Astrocyte of the cerebellum (primary cell): ENCODE measurements around the gene DDX10.

Source experiments
- DNase-seq: peaks from one replicate; pipeline ENCODE4 v3.0.0-alpha.2; 2011; ENCODE audit warnings: low read depth
- H3K4me3 ChIP-seq: 2 replicates; pipeline ENCODE4 v1.5.1; 2011; ENCODE audit warnings: mild to moderate bottlenecking, low read depth, low read length, moderate library complexity
- in situ Hi-C: cut with HindIII; loops from 2 replicates; pipeline ENCODE4 v1.10.0; 2017; ENCODE audit warnings: low sequenced_read_pairs
- TF ChIP-seq, protein P1 (sequence below): IDR thresholded peaks from 2 replicates; pipeline ENCODE4 v1.5.1; 2012; ENCODE audit warnings: low read length, low read depth, moderate library complexity, mild to moderate bottlenecking; ENCODE audit errors: missing control alignments

DDX10 gene

DNA sequence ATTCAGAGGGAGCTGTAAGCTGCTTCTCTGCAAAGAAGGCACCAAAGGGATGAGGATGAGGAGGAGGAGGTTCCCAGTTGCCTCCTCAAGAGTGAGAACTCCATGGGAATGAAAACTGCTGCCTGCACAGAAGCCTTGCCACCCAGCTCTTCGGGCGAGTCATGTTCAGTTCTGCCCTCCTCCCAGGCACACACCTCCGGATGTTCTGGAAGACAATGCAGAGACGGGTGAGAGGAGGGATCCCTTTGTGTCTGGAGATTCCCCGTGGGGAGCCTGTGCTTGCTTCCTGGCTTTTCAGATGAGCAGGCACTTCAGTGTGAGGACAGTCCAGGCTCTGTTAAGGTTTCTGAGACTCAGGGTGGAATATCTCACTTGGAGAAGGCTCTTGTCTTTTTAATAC lies 295.6 kb downstream of the DDX10 start:
- H3K4me3 ChIP-seq, result no peak overlapping the region
- in situ Hi-C loops, result no loop called here
- no peak for DNase-seq
- TF ChIP-seq, protein P1, sequence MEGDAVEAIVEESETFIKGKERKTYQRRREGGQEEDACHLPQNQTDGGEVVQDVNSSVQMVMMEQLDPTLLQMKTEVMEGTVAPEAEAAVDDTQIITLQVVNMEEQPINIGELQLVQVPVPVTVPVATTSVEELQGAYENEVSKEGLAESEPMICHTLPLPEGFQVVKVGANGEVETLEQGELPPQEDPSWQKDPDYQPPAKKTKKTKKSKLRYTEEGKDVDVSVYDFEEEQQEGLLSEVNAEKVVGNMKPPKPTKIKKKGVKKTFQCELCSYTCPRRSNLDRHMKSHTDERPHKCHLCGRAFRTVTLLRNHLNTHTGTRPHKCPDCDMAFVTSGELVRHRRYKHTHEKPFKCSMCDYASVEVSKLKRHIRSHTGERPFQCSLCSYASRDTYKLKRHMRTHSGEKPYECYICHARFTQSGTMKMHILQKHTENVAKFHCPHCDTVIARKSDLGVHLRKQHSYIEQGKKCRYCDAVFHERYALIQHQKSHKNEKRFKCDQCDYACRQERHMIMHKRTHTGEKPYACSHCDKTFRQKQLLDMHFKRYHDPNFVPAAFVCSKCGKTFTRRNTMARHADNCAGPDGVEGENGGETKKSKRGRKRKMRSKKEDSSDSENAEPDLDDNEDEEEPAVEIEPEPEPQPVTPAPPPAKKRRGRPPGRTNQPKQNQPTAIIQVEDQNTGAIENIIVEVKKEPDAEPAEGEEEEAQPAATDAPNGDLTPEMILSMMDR, result no peak

DNA sequence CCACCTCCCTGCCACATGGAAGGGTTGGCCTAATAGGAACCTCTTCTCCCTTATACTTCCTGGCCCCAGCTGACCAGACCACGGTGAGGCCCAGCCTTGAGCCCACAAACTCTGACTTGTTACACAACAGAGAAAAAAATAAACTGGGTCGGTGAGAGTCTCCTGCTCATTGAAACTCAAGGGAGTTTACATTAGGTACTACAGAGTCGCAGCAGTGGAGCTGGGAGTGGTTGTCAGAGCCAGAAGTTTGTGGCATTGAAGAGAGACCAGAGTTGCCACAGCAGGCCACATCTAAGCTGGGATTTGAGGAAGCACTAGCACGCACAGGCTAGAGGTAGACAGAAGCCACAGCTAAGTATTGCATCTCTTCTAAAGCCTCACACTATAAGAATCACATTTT lies 296.2 kb downstream of the DDX10 start:
- in situ Hi-C loops, result no loop called here
- no peak for DNase-seq
- TF ChIP-seq, protein P1, result no peak
- H3K4me3 ChIP-seq, result no peak overlapping the region

DNA sequence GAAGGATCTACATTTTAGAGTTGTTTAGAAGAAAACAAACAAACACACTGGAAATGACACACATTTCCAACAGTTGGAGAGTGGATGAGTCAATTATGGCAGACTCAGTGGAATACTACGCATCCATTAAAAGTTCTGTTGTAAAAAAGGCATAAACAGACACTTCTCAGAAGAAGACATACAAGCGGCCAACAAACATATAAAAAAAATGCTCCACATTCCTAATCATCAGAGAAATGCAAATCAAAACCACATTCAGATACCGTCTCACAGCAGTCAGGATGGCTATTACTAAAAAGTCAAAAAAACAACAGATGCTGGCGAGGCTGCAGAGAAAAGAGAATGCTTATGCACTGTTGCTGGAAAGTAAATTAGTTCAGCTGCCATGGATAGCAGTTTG lies 298.2 kb downstream of the DDX10 start:
- TF ChIP-seq, protein P1, result no peak
- DNase-seq, result no peak
- H3K4me3 ChIP-seq, result no peak overlapping the region
- in situ Hi-C loops, result no loop called here

DNA sequence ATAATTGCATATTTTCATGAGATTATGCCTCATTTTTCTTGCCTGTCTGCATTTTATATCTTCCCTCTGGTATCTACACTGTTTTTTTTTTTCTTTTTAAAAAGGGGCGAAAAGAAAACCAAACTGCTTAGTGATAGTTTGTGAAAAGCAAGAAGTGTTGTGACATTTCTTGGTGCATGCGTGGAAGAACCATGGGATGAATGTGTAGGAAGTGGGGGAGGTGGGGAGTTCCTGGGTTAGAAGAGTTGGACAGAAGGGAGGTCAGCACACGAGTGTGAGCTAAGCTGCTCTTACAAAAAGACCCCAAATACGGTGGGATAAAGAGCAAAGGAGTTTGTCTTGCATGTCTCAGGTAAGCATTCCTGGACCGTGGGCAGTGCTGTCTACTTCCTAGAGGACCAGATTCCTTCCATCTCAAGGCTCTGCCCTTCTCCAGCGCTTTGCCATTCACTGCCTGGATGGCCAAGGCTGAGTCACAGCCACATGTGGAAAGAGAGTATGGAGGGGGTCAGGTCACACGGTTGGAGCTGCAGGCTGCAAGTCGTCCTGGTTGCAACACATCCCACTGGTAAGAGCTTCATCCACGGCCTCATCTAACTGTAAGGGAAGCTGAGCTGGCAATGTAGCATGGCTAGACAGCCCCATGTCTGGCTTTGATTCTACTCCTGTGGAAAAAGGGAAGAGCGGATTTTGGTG lies 300.6 kb downstream of the DDX10 start:
- TF ChIP-seq, protein P1, result no peak
- no peak for DNase-seq
- no peak overlapping the region for H3K4me3 ChIP-seq
- in situ Hi-C loops, result no loop called here

DNA sequence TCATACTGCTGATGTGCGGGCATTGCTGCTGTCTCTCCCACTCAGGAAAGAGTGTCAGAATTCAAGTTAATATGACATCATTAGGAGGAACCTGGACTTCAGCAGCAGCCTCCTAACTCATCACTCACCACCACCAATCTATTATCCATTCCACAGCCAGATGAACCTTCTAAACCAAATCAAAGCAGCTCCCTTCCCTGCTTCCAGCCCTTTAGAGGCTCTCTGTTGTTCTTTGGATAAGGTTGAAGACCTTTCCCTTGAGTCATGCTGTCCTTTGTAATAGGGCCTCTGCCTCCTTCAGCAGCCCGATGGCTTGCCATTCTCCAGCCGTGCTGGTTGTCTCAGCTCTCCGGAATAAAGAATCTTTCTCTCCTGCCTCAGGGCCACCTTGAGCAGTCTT lies 301.3 kb downstream of the DDX10 start:
- in situ Hi-C loops, result no loop called here
- H3K4me3 ChIP-seq, result no peak overlapping the region
- DNase-seq, result no peak
- TF ChIP-seq, protein P1, result no peak

DNA sequence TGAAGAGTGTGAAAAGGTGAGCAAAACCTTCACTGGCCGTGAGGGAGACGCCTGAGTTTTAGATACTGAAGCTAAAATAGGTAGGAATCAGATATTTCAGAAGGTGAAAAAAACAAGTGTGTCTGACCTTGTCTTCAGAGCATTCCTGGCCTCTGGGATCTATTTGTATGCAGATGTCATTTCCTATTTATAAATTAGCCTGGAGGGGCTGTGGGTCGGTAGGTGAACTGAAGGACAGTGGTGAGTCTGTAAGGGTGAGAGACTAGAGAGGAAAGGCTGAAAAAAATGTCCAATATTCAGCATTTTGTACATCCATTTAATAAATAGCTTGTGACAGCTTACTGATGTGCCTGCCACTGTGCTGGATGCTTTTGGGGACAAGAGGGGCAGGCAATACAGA lies 302.1 kb downstream of the DDX10 start:
- in situ Hi-C loops, result no loop called here
- no peak overlapping the region for H3K4me3 ChIP-seq
- no peak for DNase-seq
- TF ChIP-seq, protein P1, result no peak
